ENCODE measurements around the gene ZNF654.
"Not testable (repeated sequence)": the region's sequence is repeated elsewhere in the genome, so short reads cannot be mapped to it uniquely, and the experiment has no call there.

ZNF654 gene

GRCh38 chr3:88148651-88149050, 89.6 kb downstream of the ZNF654 start:
- no peak for DNase-seq

- peak; percentile 31 for DNase-seq
Observed at GRCh38 chr3:88149101-88149508, 90.0 kb downstream of the ZNF654 start.

- DNase-seq = peak; percentile 87
Observed at GRCh38 chr3:88149509-88150362, 90.7 kb downstream of the ZNF654 start, which contains the start of gene C3orf38. Gene C3orf38 (plus strand): TSS chr3:88149959. CDS start chr3:88150053, 94 bp downstream.

- peak; percentile 26 for DNase-seq
Observed at GRCh38 chr3:88150371-88150770, 91.3 kb downstream of the ZNF654 start.

- no peak for DNase-seq
Observed at GRCh38 chr3:88150806-88151205, 91.8 kb downstream of the ZNF654 start.

- peak; percentile 39 for DNase-seq
Observed at GRCh38 chr3:88151358-88151757, 92.3 kb downstream of the ZNF654 start.

GRCh38 chr3:88152841-88153240, 93.8 kb downstream of the ZNF654 start:
- no peak for DNase-seq

GRCh38 chr3:88166419-88166971, 107.4 kb downstream of the ZNF654 start:
- DNase-seq = no peak

- DNase-seq = no peak
Observed at GRCh38 chr3:88167173-88167572, 108.1 kb downstream of the ZNF654 start.

- no peak for DNase-seq
Observed at GRCh38 chr3:88167704-88168103, 108.6 kb downstream of the ZNF654 start.

GRCh38 chr3:88168171-88168570, 109.1 kb downstream of the ZNF654 start:
- no peak for DNase-seq

- DNase-seq = peak; percentile 49
Observed at GRCh38 chr3:88180398-88180999, 121.4 kb downstream of the ZNF654 start.

- not testable (repeated sequence) for DNase-seq
Observed at GRCh38 chr3:88182165-88182918, 123.3 kb downstream of the ZNF654 start.

GRCh38 chr3:88188436-88188835, 129.4 kb downstream of the ZNF654 start:
- DNase-seq = no peak

GRCh38 chr3:88189361-88189810, 130.3 kb downstream of the ZNF654 start:
- DNase-seq = peak; percentile 22

GRCh38 chr3:88191872-88192409, 132.9 kb downstream of the ZNF654 start:
- DNase-seq = no peak

GRCh38 chr3:88192631-88193030, 133.6 kb downstream of the ZNF654 start:
- no peak for DNase-seq
